ENCODE results near the gene ACOT7.

- TF ChIP-seq POLR2AphosphoS5 (IDR thresholded peaks at IDR 0.05; ENCODE audit: borderline replicate concordance, low read depth, low read length) (no peak), FOXP2 (optimal IDR thresholded peaks at IDR 0.05; ENCODE audit: control extremely low read depth, extremely low read length, insufficient read depth) (no peak)
These were observed 20.9 kb upstream of the ACOT7 start for GRCh38 chr1:6414443-6414844.
